Activated T-helper 1 cell treated with anti-CD3 and anti-CD28 coated beads, Interleukin-2, amount 50 U/mL, for 16 hours (primary cell): ENCODE results near the gene PRAMEF9.
"Not testable (repeated sequence)": the region's sequence is repeated elsewhere in the genome, so short reads cannot be mapped to it uniquely, and the experiment has no call there.

Experiments used
- DNase-seq, 2 donors: peaks; one replicate each; pipeline ENCODE4 v3.0.0-alpha.2; 2020; ENCODE audit warnings: low read depth in 1 of 2, low spot score in 1 of 2

The PRAMEF9 gene

DNA sequence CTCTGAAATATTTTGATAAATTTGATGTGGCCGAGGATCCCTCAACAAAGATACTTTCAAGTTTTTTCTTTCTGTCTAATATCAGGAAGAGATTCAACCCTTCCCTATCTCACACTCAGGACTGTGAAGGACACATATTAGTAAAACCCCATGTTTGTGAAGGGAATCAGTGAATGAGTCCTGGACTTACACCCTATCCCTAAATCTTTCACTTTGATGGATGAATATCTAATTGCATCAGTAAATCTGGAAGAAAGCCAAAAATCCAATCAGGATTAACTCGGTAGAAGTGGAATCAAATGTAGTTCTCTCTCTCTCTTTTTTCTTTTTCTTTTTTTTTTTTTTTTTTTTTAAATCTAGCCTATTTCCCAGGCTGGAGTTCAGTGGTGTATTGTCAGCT, at the start of gene PRAMEF9:
PRAMEF9 (plus strand) TSS at position 301 of the 400 bp plus-strand sequence. CDS start 3,433 bp downstream, outside the sequence.
- DNase-seq = not testable (repeated sequence)

DNA sequence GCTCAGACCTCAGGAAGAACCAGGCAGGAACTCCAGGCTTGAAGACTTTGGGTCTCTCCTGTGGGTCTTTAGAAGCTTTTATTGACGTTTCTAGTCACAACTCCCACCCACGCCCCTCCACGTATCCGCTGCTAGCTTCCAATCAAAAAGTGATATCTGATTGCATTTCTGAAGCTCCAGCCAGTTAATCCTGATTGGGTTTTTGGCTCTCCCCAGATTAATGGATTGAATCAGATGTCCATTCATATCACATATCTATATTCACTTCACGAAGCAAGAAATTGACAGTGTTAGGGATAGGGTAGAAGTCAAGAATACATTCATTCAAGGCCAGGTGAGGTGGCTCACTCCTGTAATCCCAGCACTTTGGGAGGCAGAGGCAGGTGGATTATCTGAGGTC, 15.7 kb upstream of the PRAMEF9 start, which contains the start of gene PRAMEF26:
PRAMEF26 (minus strand) TSS at position 101 of the 400 bp plus-strand sequence. CDS start 2,914 bp downstream, outside the sequence.
- not testable (repeated sequence) for DNase-seq

DNA sequence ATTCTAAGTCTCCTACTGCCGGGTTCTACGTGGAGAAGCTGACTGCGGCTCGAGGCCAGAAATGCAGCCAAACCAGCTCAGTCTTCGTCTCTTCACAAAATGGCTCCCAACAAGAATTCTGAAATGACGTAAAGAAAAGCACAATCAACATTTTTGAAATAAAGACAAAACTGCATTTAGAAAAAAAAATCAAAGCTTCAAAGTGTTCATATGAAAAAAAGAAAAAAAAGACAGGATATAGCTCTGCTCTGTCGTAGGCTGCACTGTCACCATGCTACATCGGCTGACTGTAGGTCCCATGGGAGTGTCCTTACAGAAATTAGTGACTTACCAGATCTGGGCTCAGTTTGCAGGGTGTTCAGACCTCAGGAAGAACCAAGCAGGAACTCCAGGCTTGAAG, 6.1 kb upstream of the PRAMEF9 start, which contains the start of gene HNRNPCL4:
HNRNPCL4 (minus strand) TSS at position 101 of the 400 bp plus-strand sequence. CDS start 164 bp downstream, outside the sequence.
- not testable (repeated sequence) for DNase-seq

DNA sequence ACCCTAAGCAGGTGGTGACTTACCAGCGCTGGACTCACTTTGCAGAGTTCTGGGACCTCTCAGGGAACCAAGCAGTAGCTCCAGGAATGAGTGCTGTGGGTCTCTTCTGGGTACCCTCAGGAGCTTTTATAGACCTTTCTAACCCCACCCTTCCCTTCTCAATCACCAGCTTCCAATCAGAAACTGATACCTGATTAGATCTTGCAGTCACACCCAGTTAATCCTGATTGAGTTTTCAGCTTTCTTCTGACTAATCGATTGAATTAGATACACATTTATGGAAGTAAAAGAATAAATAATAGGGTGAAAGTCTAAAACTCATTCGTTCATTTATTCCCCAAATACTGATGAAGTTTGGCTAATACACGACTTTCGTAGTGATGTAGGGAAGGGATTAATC, 29.7 kb downstream of the PRAMEF9 start, which contains the start of gene PRAMEF13:
PRAMEF13 (minus strand) TSS at position 101 of the 400 bp plus-strand sequence. CDS start 1,820 bp downstream, outside the sequence.
- not testable (repeated sequence) for DNase-seq

DNA sequence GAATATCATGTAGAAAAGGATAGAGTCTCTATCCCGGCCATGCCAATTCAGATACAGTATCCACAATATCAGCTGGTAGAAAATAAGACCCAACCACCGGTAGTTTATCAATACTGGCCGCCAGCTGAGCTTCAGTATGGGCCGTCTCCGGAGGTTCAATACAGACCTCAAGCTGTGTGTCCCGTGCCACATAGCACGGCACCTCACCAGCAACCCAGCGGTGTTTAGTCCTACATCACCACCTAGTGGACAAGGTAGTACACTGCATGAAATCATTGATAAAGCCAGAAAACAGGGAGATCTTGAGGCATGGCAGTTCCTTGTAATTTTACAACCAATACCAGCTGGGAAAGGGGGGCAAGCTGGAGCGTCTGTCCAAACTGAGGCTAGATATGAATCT, 37.1 kb downstream of the PRAMEF9 start:
- not testable (repeated sequence) for DNase-seq

DNA sequence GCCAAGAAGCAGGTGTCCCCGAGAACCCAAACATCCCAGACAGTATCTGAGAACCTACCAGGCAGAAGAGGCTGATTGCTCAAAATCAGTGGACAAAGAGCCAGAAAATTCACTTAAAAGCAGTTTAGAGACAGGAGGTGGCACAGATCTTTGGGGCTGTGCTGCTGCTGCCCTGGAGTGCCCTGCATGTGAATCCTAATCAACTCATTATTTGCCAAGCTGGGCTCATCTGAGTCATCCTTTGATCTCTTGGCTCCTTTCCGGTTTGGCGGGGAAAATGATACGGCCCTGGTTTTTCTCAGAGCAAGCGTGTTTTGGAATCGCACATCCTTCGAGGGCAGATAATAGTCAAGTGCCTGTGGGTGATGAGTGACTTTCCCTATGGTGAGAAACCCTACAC, 45.0 kb downstream of the PRAMEF9 start:
- DNase-seq = not testable (repeated sequence)

DNA sequence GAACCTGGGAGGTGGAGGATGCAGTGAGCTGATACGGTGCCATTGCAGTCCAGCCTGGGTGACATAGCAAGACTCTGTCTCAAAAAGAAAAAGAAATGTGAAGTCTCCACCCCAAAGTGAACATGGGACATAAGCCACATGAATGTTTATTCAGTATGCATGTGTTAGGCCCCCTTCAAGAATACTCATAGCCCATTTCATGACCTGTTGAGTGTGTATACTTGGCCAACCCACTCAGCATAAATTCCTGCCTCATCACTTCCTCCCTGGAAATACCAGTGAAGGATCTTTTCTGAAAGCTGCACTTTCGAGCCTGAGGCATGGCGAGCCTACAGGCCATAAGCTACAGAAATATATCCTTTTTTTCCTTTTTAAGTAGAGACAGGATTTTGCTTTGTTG, 47.6 kb downstream of the PRAMEF9 start:
- DNase-seq = not testable (repeated sequence)

DNA sequence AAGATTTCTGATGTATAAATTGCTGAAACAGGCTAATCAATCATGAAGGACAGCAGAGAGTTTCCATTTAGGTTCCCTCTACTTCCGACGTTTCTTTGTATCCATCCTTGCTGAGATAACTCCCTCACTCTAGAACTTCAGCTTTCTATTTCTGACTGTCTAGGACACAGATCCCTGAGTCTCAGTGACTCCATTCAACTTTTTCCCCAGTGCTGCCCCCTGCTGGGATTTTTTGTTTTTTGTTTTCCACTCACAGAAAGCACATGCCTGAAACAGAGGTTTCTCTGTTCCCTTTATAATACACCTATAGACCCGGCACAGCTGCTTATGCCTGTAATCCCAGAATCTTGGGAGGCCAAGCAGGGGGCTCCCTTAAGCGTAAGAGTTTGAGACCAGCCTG, 51.1 kb downstream of the PRAMEF9 start:
- not testable (repeated sequence) for DNase-seq

DNA sequence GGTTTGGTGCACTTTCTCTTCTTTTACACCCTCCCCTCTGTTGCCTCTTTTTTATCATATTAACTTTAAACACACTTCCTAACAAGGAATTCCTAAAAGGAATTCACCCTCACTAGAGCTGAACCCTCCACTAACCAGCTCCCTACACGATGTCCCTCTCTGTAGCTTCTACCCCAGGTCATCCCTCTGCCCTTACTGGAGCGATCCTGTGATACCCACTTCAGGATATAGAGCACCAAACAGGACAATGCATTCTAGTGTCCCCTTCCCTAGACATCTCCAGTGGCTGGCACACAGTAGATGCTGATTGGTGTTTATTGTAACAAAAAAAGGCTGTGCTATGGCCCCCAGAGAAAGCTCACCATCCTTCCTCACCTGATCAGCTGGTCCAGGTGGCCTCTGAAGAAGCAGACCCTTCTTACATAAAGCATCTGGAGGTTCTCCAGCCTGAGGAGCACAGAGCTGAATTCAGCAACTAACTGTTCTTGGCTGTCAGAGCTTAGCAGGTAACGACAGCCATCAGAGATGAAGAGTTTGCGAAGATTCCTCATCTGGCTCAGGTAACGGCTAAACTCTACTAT, 52.9 kb downstream of the PRAMEF9 start:
- no peak for DNase-seq

DNA sequence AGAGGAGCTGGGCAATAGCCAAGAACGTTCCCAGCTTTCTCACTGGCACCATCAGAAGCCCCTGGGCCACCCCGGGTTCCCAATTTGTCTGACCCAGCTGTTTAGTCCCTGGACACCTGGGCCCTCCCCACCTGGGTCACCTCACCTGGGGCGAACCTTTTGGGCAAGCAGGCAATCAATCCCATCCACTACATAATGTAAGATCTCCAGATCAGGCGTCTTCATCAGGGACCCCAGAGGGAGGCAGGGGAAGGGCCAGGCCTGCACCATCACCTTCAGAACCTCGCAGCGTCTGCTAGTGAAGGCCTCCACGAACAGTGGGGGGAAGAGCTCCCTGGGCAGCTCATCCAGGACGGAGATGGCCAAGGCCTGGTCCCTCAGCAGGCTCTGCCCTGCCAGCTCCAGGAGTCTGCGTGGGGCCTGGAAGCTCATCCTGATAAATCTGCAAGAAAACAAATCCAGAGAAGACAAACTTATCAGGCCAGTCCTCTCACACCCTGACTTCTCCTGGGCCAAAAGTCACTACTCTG, 54.1 kb downstream of the PRAMEF9 start, which contains the start of gene PRAMEF18:
PRAMEF18 (minus strand) TSS at position 480 of the 530 bp plus-strand sequence; CDS start at position 432, 48 bp downstream.
- DNase-seq = not testable (repeated sequence)

DNA sequence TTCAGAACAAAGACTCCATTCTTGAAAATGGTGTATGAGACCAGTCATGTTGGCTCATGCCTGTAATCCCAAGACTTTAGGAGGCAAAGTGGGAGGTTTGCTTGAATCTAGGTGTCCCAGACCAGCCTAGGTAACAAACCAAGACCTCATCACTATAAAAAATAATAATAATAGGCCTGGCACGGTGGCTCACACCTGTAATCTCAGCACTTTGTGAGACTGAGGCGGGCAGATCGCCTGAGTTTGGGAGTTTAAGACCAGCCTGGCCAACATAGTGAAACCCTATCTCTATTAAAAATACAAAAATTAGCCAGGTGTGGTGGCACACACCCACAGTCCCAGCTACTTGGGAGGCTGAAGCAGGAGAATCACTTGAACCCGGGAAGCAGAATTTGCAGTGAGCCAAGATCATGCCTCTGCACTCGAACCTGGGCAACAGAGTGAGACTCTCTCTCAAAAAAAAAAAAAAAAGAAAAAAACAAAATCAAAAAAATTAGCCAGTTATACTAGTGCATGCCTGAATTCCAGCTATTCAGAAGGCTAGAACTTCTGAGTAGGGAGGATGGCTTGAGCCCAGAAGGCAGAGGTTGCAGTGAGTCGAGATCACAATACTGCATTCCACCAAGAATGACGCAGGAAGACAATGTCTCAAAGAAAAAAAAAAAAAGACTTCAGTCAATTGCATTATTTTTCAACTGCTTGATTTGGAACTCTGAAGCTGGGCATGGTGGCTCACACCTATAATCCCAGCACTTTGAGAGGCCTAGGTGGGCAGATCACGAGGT, 55.8 kb downstream of the PRAMEF9 start:
- DNase-seq = not testable (repeated sequence)

DNA sequence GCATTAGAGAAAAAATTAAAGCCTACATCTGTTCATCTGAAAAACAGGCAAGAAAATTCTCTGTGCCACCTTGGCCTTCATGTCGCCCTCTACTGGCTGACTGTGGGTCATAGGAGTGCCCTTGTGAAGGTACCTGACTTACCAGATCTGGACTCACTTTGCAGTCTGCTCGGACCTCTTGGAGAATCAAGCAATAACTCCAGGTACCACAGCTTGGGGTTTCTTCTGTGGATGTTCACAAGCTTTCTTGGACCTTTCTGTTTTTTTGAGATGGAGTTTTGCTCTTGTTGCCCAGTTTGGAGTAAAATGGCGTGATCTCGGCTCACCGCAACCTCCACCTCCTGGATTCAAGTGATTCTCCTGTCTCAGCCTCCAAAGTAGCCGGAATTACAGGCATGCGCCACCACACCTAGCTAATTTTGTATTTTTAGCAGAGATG, 56.7 kb downstream of the PRAMEF9 start:
- DNase-seq = no peak
